GM18907 (cell line): ENCODE measurements around the gene SNRPA.

Experiments
- ATAC-seq: cut with Tn5 transposase; IDR thresholded peaks from one replicate; pipeline ENCODE4 v1.9.1; 2021; ENCODE audit warnings: mild to moderate bottlenecking, moderate library complexity; ENCODE audit not compliant: unreplicated experiment

Gene SNRPA

GRCh38 chr19:40750874-40751537 lies at the start of gene SNRPA:
Gene SNRPA (plus strand): TSS chr19:40751203. CDS start chr19:40751409, 206 bp downstream.
- ATAC-seq = peak; percentile 69

- no peak for ATAC-seq
Measured at GRCh38 chr19:40701758-40702157, 49.2 kb upstream of the SNRPA start.

GRCh38 chr19:40702337-40703012 lies 48.5 kb upstream of the SNRPA start:
- ATAC-seq = no peak

GRCh38 chr19:40703029-40703755 lies 47.8 kb upstream of the SNRPA start:
- ATAC-seq = no peak

- no peak for ATAC-seq
Measured at GRCh38 chr19:40704491-40705361, 46.3 kb upstream of the SNRPA start.

- ATAC-seq = no peak
Measured at GRCh38 chr19:40705362-40705651, 45.7 kb upstream of the SNRPA start.

- no peak for ATAC-seq
Measured at GRCh38 chr19:40705950-40706619, 44.9 kb upstream of the SNRPA start.

- ATAC-seq = no peak
Measured at GRCh38 chr19:40707615-40708014, 43.4 kb upstream of the SNRPA start.

- no peak for ATAC-seq
Measured at GRCh38 chr19:40709817-40710216, 41.2 kb upstream of the SNRPA start.

- ATAC-seq = no peak
Measured at GRCh38 chr19:40713939-40714338, 37.1 kb upstream of the SNRPA start.

GRCh38 chr19:40714441-40715299 lies 36.3 kb upstream of the SNRPA start:
- peak; percentile 53 for ATAC-seq

GRCh38 chr19:40716031-40716481 lies 34.9 kb upstream of the SNRPA start:
- ATAC-seq = no peak

- peak; percentile 71 for ATAC-seq
Measured at GRCh38 chr19:40716482-40717324, 34.3 kb upstream of the SNRPA start, which contains the start of the genes COQ8B and ITPKC. Gene COQ8B (minus strand): TSS chr19:40716886. CDS start chr19:40714632, 2,254 bp downstream. Gene ITPKC (plus strand): TSS chr19:40717112. CDS start chr19:40717136, 24 bp downstream.

GRCh38 chr19:40717325-40717879 lies 33.6 kb upstream of the SNRPA start:
- ATAC-seq = peak; percentile 6

GRCh38 chr19:40717880-40718773 lies 32.9 kb upstream of the SNRPA start:
- ATAC-seq = no peak

GRCh38 chr19:40718774-40719391 lies 32.1 kb upstream of the SNRPA start:
- no peak for ATAC-seq
